Ovary (tissue), 9 donors: ENCODE results near the gene ATP8A1. TPM values are rescaled to one million over a fixed set of nuclear protein-coding genes. Genes with fewer than 3 reads are reported as not detected.

ENCODE experiments used
- DNase-seq, 5 donors: peaks; one replicate each; pipeline ENCODE4 v3.0.0-alpha.2; 2019 to 2020
- H3K27ac ChIP-seq, 2 donors: fragments of 200-600 bp; one replicate each; pipeline versions ENCODE4 v1.5.1 to v1.8.0; 2019 to 2022
- H3K27me3 ChIP-seq: fragments of 200-600 bp; one replicate; pipeline ENCODE4 v1.8.0; 2022
- H3K36me3 ChIP-seq: fragments of 200-600 bp; sonication (generic); one replicate; pipeline ENCODE4 v1.5.1; 2019
- H3K4me1 ChIP-seq: one replicate; pipeline ENCODE4 v1.8.1; 2013; ENCODE audit warnings: mild to moderate bottlenecking, moderate library complexity; ENCODE audit not compliant: insufficient read depth
- H3K4me3 ChIP-seq: fragments of 200-600 bp; sonication (generic); one replicate; pipeline ENCODE4 v1.5.1; 2017
- H3K9me3 ChIP-seq, 2 donors: fragments of 200-600 bp in 1 of 2; sonication (generic) in 1 of 2; one replicate each; pipeline versions ENCODE4 v1.5.1 to v1.8.1; 2013 to 2019; ENCODE audit warnings: mild to moderate bottlenecking in 1 of 2, moderate library complexity in 1 of 2
- CTCF ChIP-seq, 3 donors: fragments of 450-650 bp in 2 of 3; fragments of 200-600 bp in 1 of 3; IDR thresholded peaks; one replicate each; pipeline versions ENCODE4 v1.5.1 to v1.8.0; 2016 to 2022; ENCODE audit warnings: antibody characterized with exemption in 3 of 3, mild to moderate bottlenecking in 1 of 3
- EP300 ChIP-seq: sonication (generic); formaldehyde crosslinking; IDR thresholded peaks from one replicate; pipeline ENCODE4 v1.6.1; 2017; ENCODE audit warnings: antibody characterized with exemption
- POLR2A ChIP-seq: fragments of 450-650 bp; IDR thresholded peaks from one replicate; pipeline ENCODE4 v1.6.1; 2017; ENCODE audit warnings: antibody characterized with exemption, mild to moderate bottlenecking, moderate library complexity
- WGBS, 3 donors: extraction: QIAGEN DNeasy Blood & Tissue Kit in 1 of 3; methylation state at CpG; one replicate each; pipeline versions ENCODE4 v1.1.5 to v1.1.7; 2013 to 2017; 5-methylcytosine and 5-hydroxymethylcytosine counted together
- intact Hi-C, 4 donors: fragments of 100-400 bp; cut with DNase I; formaldehyde crosslinking; loops; one replicate each; pipeline versions ENCODE4 v1.11.0 to v1.15.1; 2022 to 2023
- polyA plus RNA-seq, 2 donors: library from polyadenylated mRNA; stranded (reverse); fragments of 200-250 nt in 1 of 2; fragments of 350-450 nt in 1 of 2; fragmentation: Illumina TruSeq in 1 of 2; extraction: RNeasy Lipid Tissue Mini Kit (QIAGEN cat#74804) in 1 of 2; gene quantifications; one replicate each; pipeline ENCODE4 v1.2.3, GENCODE V29; 2013 to 2014
- total RNA-seq, 7 donors: library from RNA; depleted of rRNA in 2 of 7; stranded (reverse); fragments of >200 nt in 2 of 7; fragmentation: NEBNext Ultra II Directional in 3 of 7; extraction: Animal tissue kit (Norgen Biotek cat#: 25700) in 3 of 7; gene quantifications; one replicate each; pipeline versions ENCODE4 v1.1.0 to v1.2.4, GENCODE V29; 2016 to 2023
- donor health status: DM: no; HTN: no; CAD: no; lungs with moderate emphysema.
- donor health status: DM: no; HTN: no; CAD: no.
- donor health status: Bipolar disorder and iron deficiency.
- donor health status: DM: yes; HTN: yes; CAD: no.
- donor health status: DM: no; HTN: no; CAD: no.
- donor health status: DM: yes; HTN: yes; CAD: no.

Gene ATP8A1
- total and polyA plus RNA-seq, 9 donors: 10.0 to 73.2 (median 21.6) TPM

GRCh38 chr4:42690537-42690936 lies 33.6 kb upstream of the ATP8A1 start:
- DNase-seq: no peak
- Histone ChIP-seq H3K27me3 (no peaks in the 10 kb centered on the region), H3K9me3 (no peaks in the 10 kb centered on the region), H3K36me3 (no peaks in the 10 kb centered on the region), H3K4me3 (no peak overlapping the region), H3K4me1 (no peaks in the 10 kb centered on the region), H3K27ac (no peak overlapping the region)
- 46 to 82% (median 72%) methylated on average over 1 of the region's 1 CpG for WGBS, 3 donors
- TF ChIP-seq EP300 (no peak), CTCF (IDR thresholded peaks at IDR 0.05) (no peak), POLR2A (no peak)
- intact Hi-C loops: no loop called here

GRCh38 chr4:42683393-42683792 lies 26.5 kb upstream of the ATP8A1 start:
- Histone ChIP-seq H3K9me3 (no peaks in the 10 kb centered on the region), H3K27ac (no peak overlapping the region), H3K36me3 (no peaks in the 10 kb centered on the region), H3K27me3 (no peaks in the 10 kb centered on the region), H3K4me1 (no peaks in the 10 kb centered on the region), H3K4me3 (no peak overlapping the region)
- intact Hi-C loops: no loop called here
- no peak for TF ChIP-seq POLR2A
- TF ChIP-seq CTCF (IDR thresholded peaks at IDR 0.05): no peak
- no peak for TF ChIP-seq EP300
- no peak for DNase-seq

DNA sequence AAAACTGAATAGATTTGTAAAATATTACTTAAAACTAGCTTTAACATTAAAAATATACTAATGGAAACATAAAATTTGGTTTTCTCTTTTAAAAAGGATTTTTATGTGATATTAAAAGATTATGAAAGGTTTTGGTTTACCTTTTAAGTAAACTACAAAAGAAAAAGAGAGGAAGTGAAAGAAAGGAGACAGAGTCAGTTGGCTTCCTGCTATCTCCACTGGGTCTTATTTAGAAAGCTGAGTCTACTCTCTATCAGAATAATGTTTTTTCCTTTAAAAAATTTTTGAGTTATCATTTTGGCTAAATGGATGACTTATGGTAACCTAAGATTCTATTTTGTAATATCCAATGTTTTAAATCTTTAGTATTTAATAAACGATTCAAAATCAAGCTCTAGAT lies 21.6 kb upstream of the ATP8A1 start:
- H3K27ac ChIP-seq: no peak overlapping the region
- no peaks in the 10 kb centered on the region for H3K9me3 ChIP-seq

DNA sequence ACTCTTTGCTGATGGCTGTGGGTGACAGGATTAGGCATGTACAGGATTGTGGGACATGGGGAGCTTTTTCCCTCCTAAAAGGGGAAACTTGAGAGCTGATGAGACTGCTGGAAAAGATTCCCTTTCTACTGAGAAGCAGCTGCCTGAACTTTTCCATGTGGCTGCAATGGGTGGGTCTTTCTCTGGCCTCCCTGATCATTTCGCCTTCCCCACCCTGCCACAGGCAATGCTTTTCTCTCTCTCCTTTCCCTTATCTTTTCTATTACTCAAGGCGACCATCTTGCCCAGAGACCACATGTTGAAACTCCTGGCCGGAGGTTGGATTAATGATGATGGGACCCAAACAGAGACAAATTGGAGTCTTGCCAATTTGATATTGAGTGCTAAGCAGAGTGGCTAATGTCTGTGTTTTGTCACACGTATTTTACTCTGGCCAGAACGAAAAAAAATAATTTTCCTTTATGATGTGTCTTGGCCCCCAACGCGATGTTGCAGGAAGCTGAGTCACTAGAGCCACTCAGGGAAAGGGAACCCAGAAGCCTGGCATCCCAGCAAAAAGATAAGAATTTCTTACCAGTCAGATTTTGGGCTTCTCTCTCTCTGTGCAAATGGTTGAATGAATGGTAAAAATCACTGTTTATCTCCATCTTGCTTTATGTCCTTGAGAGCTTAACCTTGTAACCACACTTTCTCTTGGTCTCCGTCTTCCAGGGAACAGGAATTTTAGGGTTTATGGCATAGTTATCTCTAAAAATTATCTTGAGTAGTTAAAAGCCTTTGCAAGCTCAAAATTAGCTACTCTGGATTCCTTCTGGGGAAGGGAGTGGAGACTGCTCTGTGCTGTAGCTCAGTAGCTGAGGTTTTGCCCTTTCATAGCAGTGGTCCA lies 19.4 kb upstream of the ATP8A1 start:
- intact Hi-C loops: no loop called here
- WGBS, 3 donors: 68 to 71% (median 70%) methylated on average over 8 of the region's 8 CpGs
- no peak for DNase-seq

More for the DNA sequence above, 21.6 kb upstream of the ATP8A1 start:
- intact Hi-C loops: no loop called here
- no peaks in the 10 kb centered on the region for H3K36me3 ChIP-seq
- WGBS, 3 donors: 87 to 94% (median 91%) methylated on average over 1 of the region's 1 CpG
- no peak overlapping the region for H3K4me3 ChIP-seq
- no peak for DNase-seq
- H3K4me1 ChIP-seq: no peaks in the 10 kb centered on the region
- no peak for TF ChIP-seq EP300
- H3K27me3 ChIP-seq: no peaks in the 10 kb centered on the region

More for the DNA sequence above, 19.4 kb upstream of the ATP8A1 start:
- no peaks in the 10 kb centered on the region for H3K9me3 ChIP-seq
- TF ChIP-seq CTCF (IDR thresholded peaks at IDR 0.05): no peak
- TF ChIP-seq POLR2A: no peak
- TF ChIP-seq EP300: no peak
- no peaks in the 10 kb centered on the region for H3K36me3 ChIP-seq
- no peaks in the 10 kb centered on the region for H3K27me3 ChIP-seq
- H3K4me1 ChIP-seq: no peaks in the 10 kb centered on the region
- no peak overlapping the region for H3K27ac ChIP-seq
- H3K4me3 ChIP-seq: no peak overlapping the region
